ENCODE results near the gene RPS17.

- TF ChIP-seq, protein P1, sequence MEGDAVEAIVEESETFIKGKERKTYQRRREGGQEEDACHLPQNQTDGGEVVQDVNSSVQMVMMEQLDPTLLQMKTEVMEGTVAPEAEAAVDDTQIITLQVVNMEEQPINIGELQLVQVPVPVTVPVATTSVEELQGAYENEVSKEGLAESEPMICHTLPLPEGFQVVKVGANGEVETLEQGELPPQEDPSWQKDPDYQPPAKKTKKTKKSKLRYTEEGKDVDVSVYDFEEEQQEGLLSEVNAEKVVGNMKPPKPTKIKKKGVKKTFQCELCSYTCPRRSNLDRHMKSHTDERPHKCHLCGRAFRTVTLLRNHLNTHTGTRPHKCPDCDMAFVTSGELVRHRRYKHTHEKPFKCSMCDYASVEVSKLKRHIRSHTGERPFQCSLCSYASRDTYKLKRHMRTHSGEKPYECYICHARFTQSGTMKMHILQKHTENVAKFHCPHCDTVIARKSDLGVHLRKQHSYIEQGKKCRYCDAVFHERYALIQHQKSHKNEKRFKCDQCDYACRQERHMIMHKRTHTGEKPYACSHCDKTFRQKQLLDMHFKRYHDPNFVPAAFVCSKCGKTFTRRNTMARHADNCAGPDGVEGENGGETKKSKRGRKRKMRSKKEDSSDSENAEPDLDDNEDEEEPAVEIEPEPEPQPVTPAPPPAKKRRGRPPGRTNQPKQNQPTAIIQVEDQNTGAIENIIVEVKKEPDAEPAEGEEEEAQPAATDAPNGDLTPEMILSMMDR (IDR thresholded peaks at IDR 0.05), result no peak
- TF ChIP-seq POLR2A (IDR thresholded peaks at IDR 0.05), result no peak
- TF ChIP-seq EP300 (IDR thresholded peaks at IDR 0.05), result no peak
- TF ChIP-seq POLR2AphosphoS5 (IDR thresholded peaks at IDR 0.05), result no peak
Observed at GRCh38 chr15:82536409-82537350, 3.6 kb downstream of the RPS17 start.

All from sigmoid colon (tissue), 4 donors.